T-cell (primary cell): ENCODE measurements around the gene METTL23. TPM values are rescaled to one million over a fixed set of nuclear protein-coding genes. Genes with fewer than 3 reads are reported as not detected.
"Not testable (repeated sequence)": the region's sequence is repeated elsewhere in the genome, so short reads cannot be mapped to it uniquely, and the experiment has no call there.

Experiments used
- ATAC-seq, 4 experiments: fragments of 200-7000 bp in 3 of 4; fragments of 150-1000 bp in 1 of 4; cut with Tn5 transposase; replicated peaks in 1 of 4; 1 replicate in 3 of 4; 2 replicates in 1 of 4; pipeline ENCODE4 v1.10.0; 2021; ENCODE audit warnings: moderate library complexity in 3 of 4, mild to moderate bottlenecking in 2 of 4, moderate number of reproducible peaks in 1 of 4
- CTCF ChIA-PET, 2 donors: fragments of 300-600 bp; sonication (Branson Sonifier 250); formaldehyde crosslinking; loops; one replicate each; lab custom pipeline; 2022; ENCODE audit warnings: antibody characterized with exemption in 2 of 2; lab: Charles Lee
- POLR2A ChIA-PET, 2 donors: fragments of 300-600 bp; sonication (Branson Sonifier 250); formaldehyde crosslinking; loops; one replicate each; lab custom pipeline; 2022; ENCODE audit warnings: antibody characterized with exemption in 2 of 2; lab: Charles Lee
- DNase-seq, 35 experiments: peaks; one replicate each; pipeline versions ENCODE4 v3.0.0 to v3.0.0-alpha.2; 2013 to 2023
- H3K27ac ChIP-seq: one replicate; pipeline ENCODE4 v1.5.1; 2013; ENCODE audit warnings: low read length
- H3K27me3 ChIP-seq, 2 experiments: replicated peaks in 1 of 2; 1 replicate in 1 of 2; 2 replicates in 1 of 2; pipeline versions ENCODE4 v1.6.1 to v1.7.0; 2013; ENCODE audit warnings: low read length in 1 of 2, mixed read lengths in 1 of 2; ENCODE audit not compliant: control insufficient read depth in 2 of 2, insufficient read depth in 2 of 2; ENCODE audit errors: extremely low read depth in 1 of 2
- H3K36me3 ChIP-seq, 2 donors: 1 replicate in 1 of 2; 2 replicates in 1 of 2; pipeline versions ENCODE4 v1.6.1 to v1.7.0; 2013; ENCODE audit warnings: low read length in 1 of 2; ENCODE audit not compliant: control insufficient read depth in 2 of 2, insufficient read depth in 1 of 2; ENCODE audit errors: extremely low read depth in 1 of 2
- H3K4me1 ChIP-seq, 2 experiments: 1 replicate in 1 of 2; 2 replicates in 1 of 2; pipeline versions ENCODE4 v1.6.1 to v1.7.0; 2013; ENCODE audit warnings: low read length in 2 of 2, mixed read lengths in 1 of 2; ENCODE audit not compliant: insufficient read depth in 2 of 2, control insufficient read depth in 1 of 2; ENCODE audit errors: extremely low read depth in 1 of 2
- H3K4me3 ChIP-seq, 2 donors: 1 replicate in 1 of 2; 2 replicates in 1 of 2; pipeline versions ENCODE4 v1.5.1 to v1.7.0; 2013; ENCODE audit warnings: mild to moderate bottlenecking in 2 of 2, low read length in 1 of 2, moderate library complexity in 1 of 2; ENCODE audit not compliant: control insufficient read depth in 1 of 2; ENCODE audit errors: extremely low read depth in 1 of 2
- H3K9me3 ChIP-seq: 2 replicates; pipeline ENCODE4 v1.7.0; 2013
- H3K27ac Mint-ChIP-seq, 2 donors: one replicate each; pipeline ENCODE4 v1.8.0; 2020 to 2021; ENCODE audit warnings: mild to moderate bottlenecking in 2 of 2, mixed read lengths in 2 of 2
- H3K27me3 Mint-ChIP-seq, 2 donors: one replicate each; pipeline ENCODE4 v1.8.0; 2021 to 2022; ENCODE audit warnings: mixed read lengths in 2 of 2
- H3K36me3 Mint-ChIP-seq: one replicate; pipeline ENCODE4 v1.8.0; 2021; ENCODE audit warnings: mixed read lengths
- H3K4me1 Mint-ChIP-seq, 3 donors: one replicate each; pipeline ENCODE4 v1.8.0; 2020 to 2022; ENCODE audit warnings: mixed read lengths in 3 of 3, mild to moderate bottlenecking in 1 of 3
- H3K4me3 Mint-ChIP-seq, 3 donors: one replicate each; pipeline ENCODE4 v1.8.0; 2020 to 2022; ENCODE audit warnings: mild to moderate bottlenecking in 3 of 3, mixed read lengths in 3 of 3, moderate library complexity in 3 of 3
- H3K9me3 Mint-ChIP-seq, 3 donors: one replicate each; pipeline ENCODE4 v1.8.0; 2020 to 2022; ENCODE audit warnings: mixed read lengths in 3 of 3
- WGBS: methylation state at CpG from one replicate; pipeline ENCODE4 v1.1.5; 2013; ENCODE audit warnings: missing lambda C conversion rate; ENCODE audit not compliant: insufficient coverage; 5-methylcytosine and 5-hydroxymethylcytosine counted together
- total RNA-seq, 35 experiments: library from RNA in 6 of 35; stranded (reverse) in 6 of 35; fragments of 120-200 nt in 1 of 35; gene quantifications; one replicate each; pipeline versions ENCODE4 v1.2.1 to v1.2.4 and lab custom pipeline; 2013 to 2026

METTL23 gene
- total RNA-seq, 5 donors from 2014 or later (not counting 1 experiment from before 2014, with no cell fraction given): 46.9 to 70.1 (median 60.0) TPM

- ChIA-PET CTCF (interaction anchor here (0.6 to 2.3 kb wide), 11 partner anchors 10 to 401 kb away, joined by 3 to 7 read pairs (median 4); partner anchors contain the start of genes MFSD11 (in 1 of the 2) and SRSF2 (in 1 of the 2)), POLR2A (interaction anchor here (0.6 to 1.5 kb wide), 9 partner anchors 9 to 418 kb away, joined by 3 to 13 read pairs (median 6); partner anchors contain the start of gene SRSF2 (in 1 of the 2))
- Mint-ChIP-seq H3K36me3 (peaks cover 25% of the 10 kb centered on the region), H3K4me1 (peaks cover 63 to 76% (median 67%) of the 10 kb centered on the region in 3 donors), H3K4me3 (peak overlapping the region; percentile 89 to 96 (median 93)), H3K27me3 (no peaks in the 10 kb centered on the region), H3K27ac (peak overlapping the region; percentile 96 to 98), H3K9me3 (no peaks in the 10 kb centered on the region)
- WGBS: 13% methylated on average over 14 of the region's 18 CpGs
- no peak for ATAC-seq
- Histone ChIP-seq H3K27me3 (no peaks in the 10 kb centered on the region), H3K36me3 (peaks cover 8 to 41% of the 10 kb centered on the region in 2 donors), H3K4me1 (peaks cover 25 to 77% of the 10 kb centered on the region in 2 experiments), H3K4me3 (peak overlapping the region; percentile 88 to 90), H3K9me3 (no peaks in the 10 kb centered on the region), H3K27ac (peak overlapping the region; percentile 98)
- DNase-seq: peak in 3 of 35 experiments; percentile 14 to 58 (median 33)
Measured at GRCh38 chr17:76727745-76728456, 1.3 kb downstream of the METTL23 start.

GRCh38 chr17:76731800-76732733 is 5.4 kb downstream of the METTL23 start:
- not testable (repeated sequence) for H3K27me3 Mint-ChIP-seq, H3K9me3 Mint-ChIP-seq, DNase-seq, H3K27ac ChIP-seq, ATAC-seq, H3K9me3 ChIP-seq, H3K27me3 ChIP-seq, H3K4me3 ChIP-seq
- WGBS: 91% methylated on average over 7 of the region's 13 CpGs
- CTCF ChIA-PET: interaction anchor here (0.6 to 1.4 kb wide), 4 partner anchors 16 to 137 kb away, joined by 3 read pairs; no protein-coding TSS in a partner anchor
- peaks cover 50 to 62% of the 10 kb centered on the region in 2 experiments for H3K4me1 ChIP-seq
- Mint-ChIP-seq H3K4me3 (peak overlapping the region in 2 of 3 donors; percentile 21 to 95), H3K27ac (peak overlapping the region; percentile 78 to 82), H3K36me3 (peaks cover 47% of the 10 kb centered on the region), H3K4me1 (peaks cover 73 to 76% (median 75%) of the 10 kb centered on the region in 3 donors)
- H3K36me3 ChIP-seq: peaks cover 8 to 59% of the 10 kb centered on the region in 2 donors
- POLR2A ChIA-PET: interaction anchor here (0.6 to 1.0 kb wide), 4 partner anchors 11 to 960 kb away, joined by 3 to 5 read pairs (median 4); no protein-coding TSS in a partner anchor

- whole genome bisulfite sequencing: no CpG with 5 or more reads among the region's 3 CpGs
- H3K27ac ChIP-seq: peak overlapping the region; percentile 32
- peaks cover 43% of the 10 kb centered on the region for H3K36me3 Mint-ChIP-seq
- H3K9me3 Mint-ChIP-seq: no peaks in the 10 kb centered on the region
- peaks cover 68 to 69% (median 68%) of the 10 kb centered on the region in 3 donors for H3K4me1 Mint-ChIP-seq
- peaks cover 44 to 53% of the 10 kb centered on the region in 2 experiments for H3K4me1 ChIP-seq
- H3K9me3 ChIP-seq: no peaks in the 10 kb centered on the region
- CTCF ChIA-PET: interaction anchor here in 1 of 2 donors (1.4 kb wide), 1 partner anchor 19 kb away, joined by 3 read pairs; no protein-coding TSS in a partner anchor
- peak overlapping the region; percentile 82 to 92 for H3K27ac Mint-ChIP-seq
- POLR2A ChIA-PET: interaction anchor here in 1 of 2 donors (0.6 to 1.0 kb wide), 3 partner anchors 15 to 57 kb away, joined by 3 to 5 read pairs (median 3); no protein-coding TSS in a partner anchor
- DNase-seq (no peak), ATAC-seq (no peak)
- H3K27me3 ChIP-seq: no peaks in the 10 kb centered on the region
- no peaks in the 10 kb centered on the region for H3K27me3 Mint-ChIP-seq
- H3K4me3 Mint-ChIP-seq: peak overlapping the region; percentile 95 to 97 (median 96)
- H3K4me3 ChIP-seq: no peak overlapping the region
- H3K36me3 ChIP-seq: peaks cover 8 to 59% of the 10 kb centered on the region in 2 donors
Measured at GRCh38 chr17:76732734-76733617, 6.3 kb downstream of the METTL23 start.

GRCh38 chr17:76733618-76733957 is 6.9 kb downstream of the METTL23 start:
- Histone ChIP-seq H3K9me3 (no peaks in the 10 kb centered on the region), H3K36me3 (peaks cover 8 to 59% of the 10 kb centered on the region in 2 donors), H3K4me1 (peaks cover 45 to 53% of the 10 kb centered on the region in 2 experiments), H3K27ac (peak overlapping the region; percentile 32), H3K4me3 (no peak overlapping the region), H3K27me3 (no peaks in the 10 kb centered on the region)
- no CpG with 5 or more reads among the region's 1 CpG for WGBS
- H3K4me1 Mint-ChIP-seq: peaks cover 68 to 69% (median 69%) of the 10 kb centered on the region in 3 donors
- H3K27ac Mint-ChIP-seq: peak overlapping the region; percentile 82 to 92
- POLR2A ChIA-PET: no interaction called here
- H3K27me3 Mint-ChIP-seq: no peaks in the 10 kb centered on the region
- DNase-seq (no peak), ATAC-seq (no peak)
- peaks cover 43% of the 10 kb centered on the region for H3K36me3 Mint-ChIP-seq
- peak overlapping the region; percentile 95 to 97 (median 96) for H3K4me3 Mint-ChIP-seq
- no peaks in the 10 kb centered on the region for H3K9me3 Mint-ChIP-seq
- CTCF ChIA-PET: interaction anchor here in 1 of 2 donors (1.4 kb wide), 1 partner anchor 20 kb away, joined by 3 read pairs; no protein-coding TSS in a partner anchor

GRCh38 chr17:76734080-76734840 is 7.6 kb downstream of the METTL23 start:
- Histone ChIP-seq H3K27ac (peak overlapping the region; percentile 82), H3K4me1 (peaks cover 48 to 50% of the 10 kb centered on the region in 2 experiments), H3K36me3 (peaks cover 8 to 59% of the 10 kb centered on the region in 2 donors), H3K4me3 (peak overlapping the region; percentile 63 to 81), H3K27me3 (no peaks in the 10 kb centered on the region), H3K9me3 (no peaks in the 10 kb centered on the region)
- WGBS: 0% methylated on average over 3 of the region's 8 CpGs
- Mint-ChIP-seq H3K36me3 (peaks cover 42% of the 10 kb centered on the region), H3K4me3 (peak overlapping the region; percentile 95 to 97 (median 96)), H3K27me3 (no peaks in the 10 kb centered on the region), H3K4me1 (peaks cover 70 to 72% (median 70%) of the 10 kb centered on the region in 3 donors), H3K9me3 (no peaks in the 10 kb centered on the region), H3K27ac (peak overlapping the region; percentile 82 to 92)
- POLR2A ChIA-PET: interaction anchor here (0.8 to 1.4 kb wide), 3 partner anchors 8 to 63 kb away, joined by 4 to 11 read pairs (median 6); partner anchors contain the start of genes JMJD6 (in 1 of the 2) and METTL23 (in 1 of the 2)
- ATAC-seq (no peak), DNase-seq (peak in 1 of 35 experiments; percentile 45)
- CTCF ChIA-PET: interaction anchor here in 1 of 2 donors (1.0 to 1.1 kb wide), 2 partner anchors 18 to 20 kb away, joined by 3 to 12 read pairs; no protein-coding TSS in a partner anchor
